ENCODE data around the gene RNU6-9.
A peak's percentile ranks its signal among the peaks of the same experiment; 100 is the strongest.

The RNU6-9 gene

DNA sequence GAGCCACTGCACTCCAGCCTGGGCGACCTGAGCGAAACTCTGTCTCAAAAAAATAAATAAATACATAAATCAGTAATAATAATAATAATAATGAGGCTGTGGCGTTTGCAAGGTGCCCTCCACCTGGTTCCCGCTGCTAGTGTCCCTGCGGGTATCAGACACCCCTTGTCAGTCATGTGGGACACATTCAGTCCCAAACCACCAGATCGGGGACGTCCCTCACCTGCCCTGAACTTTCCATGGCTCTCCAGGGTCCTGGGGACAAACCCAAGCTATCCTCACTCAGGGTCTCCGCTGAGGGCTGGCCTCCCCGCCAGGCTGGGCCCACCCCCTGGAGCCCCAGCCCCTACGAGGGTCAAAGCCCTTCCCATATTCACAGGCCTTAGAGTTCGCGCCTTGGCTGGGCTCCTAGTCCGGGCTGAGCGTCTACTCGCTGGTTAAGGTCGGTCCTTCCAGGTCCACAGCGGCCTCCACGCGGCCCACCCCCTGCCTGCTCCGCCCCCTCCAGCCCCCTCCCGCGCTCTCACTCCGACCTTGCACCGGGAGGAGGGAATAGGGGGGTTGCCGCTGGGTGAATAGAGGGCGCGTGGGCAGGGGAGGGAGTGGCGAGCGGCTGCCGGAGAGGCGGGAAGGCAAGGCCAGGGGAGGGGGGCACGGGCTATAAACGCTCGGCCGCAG, 23.5 kb downstream of the RNU6-9 start:
- Histone ChIP-seq H3K27ac (no peak overlapping the region), H3K4me3 (ENCODE audit: low read depth, low read length) (peak overlapping the region; percentile 26), H2AFZ (no peak overlapping the region), H3K27me3 (ENCODE audit: control insufficient read depth, insufficient read depth, low read length) (no peaks in the 10 kb centered on the region), H3K4me2 (ENCODE audit: low read length) (peak overlapping the region; percentile 64), H3K9me3 (ENCODE audit: control insufficient read depth, low read length) (no peaks in the 10 kb centered on the region), H3K36me3 (ENCODE audit: control insufficient read depth, insufficient read depth, low read length) (no peaks in the 10 kb centered on the region), H3K4me1 (no peaks in the 10 kb centered on the region), H3K79me2 (peaks cover 2% of the 10 kb centered on the region), H3K9ac (no peak overlapping the region)
- TF ChIP-seq, protein P1, sequence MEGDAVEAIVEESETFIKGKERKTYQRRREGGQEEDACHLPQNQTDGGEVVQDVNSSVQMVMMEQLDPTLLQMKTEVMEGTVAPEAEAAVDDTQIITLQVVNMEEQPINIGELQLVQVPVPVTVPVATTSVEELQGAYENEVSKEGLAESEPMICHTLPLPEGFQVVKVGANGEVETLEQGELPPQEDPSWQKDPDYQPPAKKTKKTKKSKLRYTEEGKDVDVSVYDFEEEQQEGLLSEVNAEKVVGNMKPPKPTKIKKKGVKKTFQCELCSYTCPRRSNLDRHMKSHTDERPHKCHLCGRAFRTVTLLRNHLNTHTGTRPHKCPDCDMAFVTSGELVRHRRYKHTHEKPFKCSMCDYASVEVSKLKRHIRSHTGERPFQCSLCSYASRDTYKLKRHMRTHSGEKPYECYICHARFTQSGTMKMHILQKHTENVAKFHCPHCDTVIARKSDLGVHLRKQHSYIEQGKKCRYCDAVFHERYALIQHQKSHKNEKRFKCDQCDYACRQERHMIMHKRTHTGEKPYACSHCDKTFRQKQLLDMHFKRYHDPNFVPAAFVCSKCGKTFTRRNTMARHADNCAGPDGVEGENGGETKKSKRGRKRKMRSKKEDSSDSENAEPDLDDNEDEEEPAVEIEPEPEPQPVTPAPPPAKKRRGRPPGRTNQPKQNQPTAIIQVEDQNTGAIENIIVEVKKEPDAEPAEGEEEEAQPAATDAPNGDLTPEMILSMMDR (IDR thresholded peaks at IDR 0.05), result no peak

GRCh38 chr19:917323-918151, 24.3 kb downstream of the RNU6-9 start, which contains the start of gene KISS1R:
TSS of gene KISS1R (plus strand) at chr19:917333. CDS start at chr19:917503, 170 bp downstream.
- Histone ChIP-seq H3K4me3 (ENCODE audit: low read depth, low read length) (peak within 1 kb of the TSS; percentile 26), H3K9ac (no peak within 1 kb of the TSS), H3K4me2 (ENCODE audit: low read length) (peak within 1 kb of the TSS; percentile 64)

DNA sequence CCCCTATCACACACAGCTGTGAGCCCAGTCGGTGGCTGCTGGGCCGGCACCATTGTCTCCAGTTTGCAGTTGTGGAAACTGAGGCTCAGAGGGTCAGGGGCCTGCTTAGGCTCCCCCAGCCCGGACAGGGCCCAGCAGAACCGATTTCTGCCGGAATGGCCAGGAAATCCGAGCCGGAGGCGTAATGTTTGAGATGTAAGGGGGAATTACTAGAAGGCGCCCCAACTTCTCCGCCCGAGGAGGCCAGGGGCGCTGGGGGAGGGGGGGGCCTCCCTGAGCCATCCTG, 24.8 kb downstream of the RNU6-9 start:
- H2AFZ ChIP-seq, result no peak overlapping the region
- TF ChIP-seq, protein P1 (IDR thresholded peaks at IDR 0.05), result no peak
- H3K4me1 ChIP-seq, result no peaks in the 10 kb centered on the region

More at GRCh38 chr19:917323-918151, 24.3 kb downstream of the RNU6-9 start, which contains the start of gene KISS1R:
- no peaks in the 10 kb centered on the region for H3K27me3 ChIP-seq (ENCODE audit: control insufficient read depth, insufficient read depth, low read length)
- no peaks in the 10 kb centered on the region for H3K9me3 ChIP-seq (ENCODE audit: control insufficient read depth, low read length)
- H3K36me3 ChIP-seq (ENCODE audit: control insufficient read depth, insufficient read depth, low read length), result no peaks in the 10 kb centered on the region
- H3K4me1 ChIP-seq, result no peaks in the 10 kb centered on the region
- TF ChIP-seq, protein P1 (IDR thresholded peaks at IDR 0.05), result peak; percentile 42
- H3K79me2 ChIP-seq, result peaks cover 2% of the 10 kb centered on the region
- H2AFZ ChIP-seq, result peak within 1 kb of the TSS; percentile 7
- no peak within 1 kb of the TSS for H3K27ac ChIP-seq

GRCh38 chr19:918481-919198, 25.4 kb downstream of the RNU6-9 start:
- Histone ChIP-seq H3K27ac (no peak overlapping the region), H3K79me2 (peaks cover 1% of the 10 kb centered on the region), H2AFZ (no peak overlapping the region), H3K27me3 (ENCODE audit: control insufficient read depth, insufficient read depth, low read length) (no peaks in the 10 kb centered on the region), H3K9me3 (ENCODE audit: control insufficient read depth, low read length) (no peaks in the 10 kb centered on the region), H3K4me1 (no peaks in the 10 kb centered on the region), H3K4me3 (ENCODE audit: low read depth, low read length) (no peak overlapping the region), H3K36me3 (ENCODE audit: control insufficient read depth, insufficient read depth, low read length) (no peaks in the 10 kb centered on the region), H3K4me2 (ENCODE audit: low read length) (peak overlapping the region; percentile 63), H3K9ac (no peak overlapping the region)
- TF ChIP-seq, protein P1 (IDR thresholded peaks at IDR 0.05), result no peak

More for the DNA sequence above, 24.8 kb downstream of the RNU6-9 start:
- Histone ChIP-seq H3K4me2 (ENCODE audit: low read length) (peak overlapping the region; percentile 24), H3K36me3 (ENCODE audit: control insufficient read depth, insufficient read depth, low read length) (no peaks in the 10 kb centered on the region), H3K79me2 (peaks cover 2% of the 10 kb centered on the region), H3K27ac (no peak overlapping the region), H3K9ac (no peak overlapping the region), H3K9me3 (ENCODE audit: control insufficient read depth, low read length) (no peaks in the 10 kb centered on the region), H3K4me3 (ENCODE audit: low read depth, low read length) (no peak overlapping the region), H3K27me3 (ENCODE audit: control insufficient read depth, insufficient read depth, low read length) (no peaks in the 10 kb centered on the region)
